ENCODE results near the gene GHITM.

GHITM gene

GRCh38 chr10:84158550-84158949 lies 19.2 kb downstream of the GHITM start:
- H4K20me1 ChIP-seq (ENCODE audit: low read depth, low read length), result no peaks in the 10 kb centered on the region
- H3K9me2 ChIP-seq (replicated peaks; ENCODE audit: insufficient read depth, low read length), result no peaks in the 10 kb centered on the region
- H3K27me3 ChIP-seq (ENCODE audit: low read length), result no peaks in the 10 kb centered on the region
- peaks cover 3% of the 10 kb centered on the region; the same call in 1 of the 2 replicates for H3K36me3 ChIP-seq (ENCODE audit: low read length)
- H3K79me2 ChIP-seq (ENCODE audit: insufficient read depth, low read length), result no peaks in the 10 kb centered on the region
- TF ChIP-seq CTCF (IDR thresholded peaks at IDR 0.05; ENCODE audit: insufficient read depth, low read length, poor library complexity, severe bottlenecking) (no peak), EZH2phosphoT487 (conservative IDR thresholded peaks at IDR 0.05; ENCODE audit: low read length) (no peak)
- H3F3A ChIP-seq (ENCODE audit: insufficient read depth), result 0 out of 2 replicates have a peak, but pooled peaks cover 3% of the 10 kb centered on the region
- no peak overlapping the region for H3K27ac ChIP-seq (ENCODE audit: low read depth, low read length)
- no peak overlapping the region for H3K4me2 ChIP-seq (ENCODE audit: low read depth, low read length, poor library complexity, severe bottlenecking)
- no peaks in the 10 kb centered on the region for H3K9me3 ChIP-seq (ENCODE audit: insufficient read depth, low read length)
- H2AFZ ChIP-seq (ENCODE audit: low read depth, low read length, severe bottlenecking), result no peak overlapping the region
- H3K4me3 ChIP-seq (ENCODE audit: insufficient read depth, low read length, poor library complexity, severe bottlenecking), result no peak overlapping the region
- no peak overlapping the region for H3K9ac ChIP-seq (ENCODE audit: low read length)

GRCh38 chr10:84159076-84159685 lies 19.9 kb downstream of the GHITM start:
- H3K36me3 ChIP-seq (ENCODE audit: low read length), result peaks cover under 1% of the 10 kb centered on the region; the same call in 1 of the 2 replicates
- no peak overlapping the region for H2AFZ ChIP-seq (ENCODE audit: low read depth, low read length, severe bottlenecking)
- no peaks in the 10 kb centered on the region for H3K27me3 ChIP-seq (ENCODE audit: low read length)
- H3K9me2 ChIP-seq (replicated peaks; ENCODE audit: insufficient read depth, low read length), result no peaks in the 10 kb centered on the region
- no peak overlapping the region for H3K4me3 ChIP-seq (ENCODE audit: insufficient read depth, low read length, poor library complexity, severe bottlenecking)
- H3K4me2 ChIP-seq (ENCODE audit: low read depth, low read length, poor library complexity, severe bottlenecking), result no peak overlapping the region
- no peaks in the 10 kb centered on the region for H3K79me2 ChIP-seq (ENCODE audit: insufficient read depth, low read length)
- H4K20me1 ChIP-seq (ENCODE audit: low read depth, low read length), result no peaks in the 10 kb centered on the region
- 0 out of 2 replicates have a peak, but pooled peaks cover 3% of the 10 kb centered on the region for H3F3A ChIP-seq (ENCODE audit: insufficient read depth)
- TF ChIP-seq EZH2phosphoT487 (conservative IDR thresholded peaks at IDR 0.05; ENCODE audit: low read length) (no peak), CTCF (IDR thresholded peaks at IDR 0.05; ENCODE audit: insufficient read depth, low read length, poor library complexity, severe bottlenecking) (no peak)
- no peaks in the 10 kb centered on the region for H3K9me3 ChIP-seq (ENCODE audit: insufficient read depth, low read length)
- no peak overlapping the region for H3K9ac ChIP-seq (ENCODE audit: low read length)
- H3K27ac ChIP-seq (ENCODE audit: low read depth, low read length), result no peak overlapping the region

GRCh38 chr10:84160663-84161362 lies 21.5 kb downstream of the GHITM start:
- Histone ChIP-seq H3K36me3 (ENCODE audit: low read length) (no peaks in the 10 kb centered on the region), H3K9me2 (replicated peaks; ENCODE audit: insufficient read depth, low read length) (no peaks in the 10 kb centered on the region), H4K20me1 (ENCODE audit: low read depth, low read length) (no peaks in the 10 kb centered on the region), H2AFZ (ENCODE audit: low read depth, low read length, severe bottlenecking) (no peak overlapping the region), H3K79me2 (ENCODE audit: insufficient read depth, low read length) (no peaks in the 10 kb centered on the region), H3F3A (ENCODE audit: insufficient read depth) (0 out of 2 replicates have a peak, but pooled peaks cover 3% of the 10 kb centered on the region), H3K27me3 (ENCODE audit: low read length) (no peaks in the 10 kb centered on the region), H3K9ac (ENCODE audit: low read length) (no peak overlapping the region), H3K4me3 (ENCODE audit: insufficient read depth, low read length, poor library complexity, severe bottlenecking) (no peak overlapping the region), H3K4me2 (ENCODE audit: low read depth, low read length, poor library complexity, severe bottlenecking) (no peak overlapping the region), H3K9me3 (ENCODE audit: insufficient read depth, low read length) (no peaks in the 10 kb centered on the region), H3K27ac (ENCODE audit: low read depth, low read length) (no peak overlapping the region)
- TF ChIP-seq EZH2phosphoT487 (conservative IDR thresholded peaks at IDR 0.05; ENCODE audit: low read length) (no peak), CTCF (IDR thresholded peaks at IDR 0.05; ENCODE audit: insufficient read depth, low read length, poor library complexity, severe bottlenecking) (no peak)

Data from SU-DHL-6 (cell line).